ENCODE results near the gene SNAPC1.
A peak's percentile ranks its signal among the peaks of the same experiment; 100 is the strongest.

- TF ChIP-seq CTCF (conservative IDR thresholded peaks at IDR 0.05; ENCODE audit: low read depth, low read length) (no peak), EZH2 (IDR thresholded peaks at IDR 0.05; ENCODE audit: borderline replicate concordance, low read depth, low read length, poor library complexity, severe bottlenecking) (peak; percentile 70)
Measured at GRCh38 chr14:61813096-61813606, 50.9 kb downstream of the SNAPC1 start.

Measured in A673 (cell line).